Stimulated activated CD4-positive, alpha-beta T cell treated with anti-CD3 and anti-CD28 coated beads, Interleukin-1b, Interleukin-23, amount 100 ng/mL, for 1 hour (primary cell): ENCODE data around the gene DGKD.
"Not testable (repeated sequence)": the region's sequence is repeated elsewhere in the genome, so short reads cannot be mapped to it uniquely, and the experiment has no call there.

Source experiments
- DNase-seq, 2 donors: peaks; one replicate each; pipeline ENCODE4 v3.0.0-alpha.2; 2020; ENCODE audit warnings: low read depth in 2 of 2

DGKD gene

GRCh38 chr2:233385489-233386044, 31.3 kb downstream of the DGKD start:
- DNase-seq, result no peak

- DNase-seq, result no peak
Measured at GRCh38 chr2:233386382-233387041, 32.2 kb downstream of the DGKD start.

- no peak for DNase-seq
Measured at GRCh38 chr2:233387225-233387624, 32.9 kb downstream of the DGKD start.

GRCh38 chr2:233387667-233388528, 33.6 kb downstream of the DGKD start:
- DNase-seq, result no peak

- DNase-seq, result no peak
Measured at GRCh38 chr2:233389601-233390125, 35.4 kb downstream of the DGKD start.

- no peak for DNase-seq
Measured at GRCh38 chr2:233395687-233396086, 41.4 kb downstream of the DGKD start.

- not testable (repeated sequence) for DNase-seq
Measured at GRCh38 chr2:233396726-233397665, 42.7 kb downstream of the DGKD start.

- DNase-seq, result no peak
Measured at GRCh38 chr2:233399306-233400225, 45.3 kb downstream of the DGKD start.

- no peak for DNase-seq
Measured at GRCh38 chr2:233400341-233400740, 46.0 kb downstream of the DGKD start.

GRCh38 chr2:233400961-233401360, 46.7 kb downstream of the DGKD start:
- DNase-seq, result no peak

GRCh38 chr2:233402346-233402745, 48.1 kb downstream of the DGKD start:
- DNase-seq, result no peak

GRCh38 chr2:233402789-233403188, 48.5 kb downstream of the DGKD start:
- no peak for DNase-seq

GRCh38 chr2:233404222-233404621, 49.9 kb downstream of the DGKD start:
- DNase-seq, result peak in 1 of 2 donors; percentile 35

GRCh38 chr2:233406865-233407264, 52.6 kb downstream of the DGKD start:
- no peak for DNase-seq

- DNase-seq, result no peak
Measured at GRCh38 chr2:233407771-233408181, 53.5 kb downstream of the DGKD start.

GRCh38 chr2:233408366-233409285, 54.3 kb downstream of the DGKD start:
- DNase-seq, result no peak

- no peak for DNase-seq
Measured at GRCh38 chr2:233409286-233409991, 55.1 kb downstream of the DGKD start.

GRCh38 chr2:233410196-233410760, 56.0 kb downstream of the DGKD start:
- no peak for DNase-seq
